CD4-positive, alpha-beta T cell treated with Interleukin-12 subunit alpha and Interleukin-12 subunit beta, for 1 hour (primary cell): ENCODE measurements around the gene PBX1.

Source experiments
- DNase-seq: peaks from one replicate; pipeline ENCODE4 v3.0.0-alpha.2; 2020

PBX1 gene

GRCh38 chr1:164622068-164622845, 63.3 kb downstream of the PBX1 start:
- no peak for DNase-seq

GRCh38 chr1:164623805-164624204, 64.8 kb downstream of the PBX1 start:
- no peak for DNase-seq

- no peak for DNase-seq
Measured at GRCh38 chr1:164624400-164624799, 65.4 kb downstream of the PBX1 start.

GRCh38 chr1:164625004-164625617, 66.1 kb downstream of the PBX1 start:
- DNase-seq = no peak

- DNase-seq = no peak
Measured at GRCh38 chr1:164628772-164629171, 69.8 kb downstream of the PBX1 start.

- DNase-seq = no peak
Measured at GRCh38 chr1:164629971-164630370, 71.0 kb downstream of the PBX1 start.

- DNase-seq = no peak
Measured at GRCh38 chr1:164630626-164631396, 71.8 kb downstream of the PBX1 start.

- DNase-seq = no peak
Measured at GRCh38 chr1:164631751-164632150, 72.8 kb downstream of the PBX1 start.

GRCh38 chr1:164633997-164634396, 75.0 kb downstream of the PBX1 start:
- no peak for DNase-seq

GRCh38 chr1:164635059-164635802, 76.2 kb downstream of the PBX1 start:
- DNase-seq = no peak

- DNase-seq = no peak
Measured at GRCh38 chr1:164635803-164636731, 77.1 kb downstream of the PBX1 start.

GRCh38 chr1:164636757-164637156, 77.8 kb downstream of the PBX1 start:
- no peak for DNase-seq

GRCh38 chr1:164637461-164638375, 78.7 kb downstream of the PBX1 start:
- no peak for DNase-seq

- no peak for DNase-seq
Measured at GRCh38 chr1:164638492-164639202, 79.7 kb downstream of the PBX1 start.

- no peak for DNase-seq
Measured at GRCh38 chr1:164640686-164641352, 81.8 kb downstream of the PBX1 start.

- DNase-seq = no peak
Measured at GRCh38 chr1:164641353-164641730, 82.4 kb downstream of the PBX1 start.

- no peak for DNase-seq
Measured at GRCh38 chr1:164643018-164643417, 84.0 kb downstream of the PBX1 start.

GRCh38 chr1:164644268-164644667, 85.3 kb downstream of the PBX1 start:
- no peak for DNase-seq

GRCh38 chr1:164644774-164645644, 86.0 kb downstream of the PBX1 start:
- DNase-seq = no peak
